Endothelial cell of umbilical vein (primary cell): ENCODE data around the gene DAB2IP. TPM values are rescaled to one million over a fixed set of nuclear protein-coding genes. Genes with fewer than 3 reads are reported as not detected.
A peak's percentile ranks its signal among the peaks of the same experiment; 100 is the strongest.

Experiments used
- BruUV-seq: library from RNA; stranded (reverse); fragments of 400-500 nt; replicated peaks from 2 replicates; lab custom pipeline; 2021; lab: Mats Ljungman, UMichigan
- CTCF ChIA-PET: fragments of 300-600, 350-600 bp; sonication (Branson Sonifier 250); formaldehyde crosslinking; loops from one replicate; lab custom pipeline; 2021; ENCODE audit warnings: antibody characterized with exemption, inconsistent platforms; lab: Charles Lee
- POLR2A ChIA-PET: fragments of 300-600, 350-600 bp; sonication (Branson Sonifier 250); formaldehyde crosslinking; loops from one replicate; lab custom pipeline; 2021; ENCODE audit warnings: antibody characterized with exemption, inconsistent platforms; lab: Charles Lee
- DNase-seq: peaks from one replicate; pipeline ENCODE4 v3.0.0-alpha.2; 2011; ENCODE audit warnings: low read depth, low spot score
- FAIRE-seq: peaks from 2 replicates; lab custom pipeline; 2011; peaks lifted over from hg19 to GRCh38; lab: Jason Lieb, UNC
- H2AFZ ChIP-seq: 2 replicates; pipeline ENCODE4 v1.6.0; 2012; ENCODE audit warnings: low read depth, low read length, control low read depth, inconsistent platforms
- H3K27ac ChIP-seq: 2 replicates; pipeline ENCODE4 v1.5.1; 2011; ENCODE audit warnings: low read depth, mild to moderate bottlenecking, control low read depth, low read length, moderate library complexity; ENCODE audit not compliant: insufficient read depth
- H3K27me3 ChIP-seq, 2 experiments: 2 replicates each; pipeline versions ENCODE4 v1.6.0 to v1.6.1; 2011; ENCODE audit warnings: low read length in 2 of 2, mixed read lengths in 1 of 2; ENCODE audit not compliant: control insufficient read depth in 2 of 2, insufficient read depth in 2 of 2
- H3K36me3 ChIP-seq, 2 experiments: 2 replicates in 1 of 2; 3 replicates in 1 of 2; pipeline ENCODE4 v1.5.1; 2011; ENCODE audit warnings: low read length in 2 of 2, mild to moderate bottlenecking in 1 of 2, moderate library complexity in 1 of 2; ENCODE audit not compliant: control insufficient read depth in 2 of 2, insufficient read depth in 2 of 2; ENCODE audit errors: extremely low read depth in 1 of 2
- H3K4me1 ChIP-seq: 3 replicates; pipeline ENCODE4 v1.5.1; 2011; ENCODE audit warnings: mild to moderate bottlenecking, low read length; ENCODE audit not compliant: control insufficient read depth, insufficient read depth; ENCODE audit errors: extremely low read depth
- H3K4me2 ChIP-seq: 2 replicates; pipeline ENCODE4 v1.6.1; 2011; ENCODE audit warnings: low read length, control low read depth, mixed read lengths; ENCODE audit not compliant: insufficient read depth
- H3K4me3 ChIP-seq, 3 experiments: fragments of 200-600 bp in 1 of 3; sonication (generic), shearing (Covaris generic) in 1 of 3; replicated peaks in 1 of 3; 2 replicates each; pipeline ENCODE4 v1.5.1; 2011 to 2016; ENCODE audit warnings: control low read depth in 3 of 3, low read length in 3 of 3, mild to moderate bottlenecking in 2 of 3, inconsistent platforms in 1 of 3, low read depth in 1 of 3, moderate library complexity in 1 of 3; ENCODE audit not compliant: insufficient read depth in 1 of 3
- H3K79me2 ChIP-seq: 2 replicates; pipeline ENCODE4 v1.6.0; 2012; ENCODE audit warnings: low read length, inconsistent platforms; ENCODE audit not compliant: control insufficient read depth, insufficient read depth
- H3K9ac ChIP-seq: replicated peaks from 2 replicates; pipeline ENCODE3; 2011; ENCODE audit warnings: low read length, control low read depth; ENCODE audit not compliant: insufficient read depth; ENCODE audit errors: extremely low read depth
- H3K9me1 ChIP-seq: replicated peaks from 3 replicates; pipeline ENCODE4 v1.6.0; 2011; ENCODE audit warnings: mild to moderate bottlenecking, low read length; ENCODE audit not compliant: control insufficient read depth, insufficient read depth; ENCODE audit errors: extremely low read depth
- H3K9me3 ChIP-seq: replicated peaks from 2 replicates; pipeline ENCODE4 v1.5.1; 2012; ENCODE audit warnings: low read length, inconsistent platforms; ENCODE audit not compliant: control insufficient read depth, insufficient read depth
- H4K20me1 ChIP-seq: replicated peaks from 2 replicates; pipeline ENCODE3; 2011; ENCODE audit warnings: mild to moderate bottlenecking, low read length; ENCODE audit not compliant: control insufficient read depth, insufficient read depth; ENCODE audit errors: extremely low read depth
- EZH2 ChIP-seq: IDR thresholded peaks from 2 replicates; pipeline ENCODE4 v1.6.1; 2012; ENCODE audit warnings: borderline replicate concordance, low read depth, mild to moderate bottlenecking, moderate library complexity, low read length, inconsistent platforms; ENCODE audit not compliant: severe bottlenecking
- GATA2 ChIP-seq: IDR thresholded peaks from 2 replicates; pipeline ENCODE4 v1.7.0; 2011; ENCODE audit warnings: low read depth, mild to moderate bottlenecking, moderate library complexity, mixed read lengths, low read length; ENCODE audit not compliant: insufficient read length, insufficient read depth
- JUN ChIP-seq: IDR thresholded peaks from 2 replicates; pipeline ENCODE4 v1.6.1; 2011; ENCODE audit warnings: borderline replicate concordance, low read depth; ENCODE audit not compliant: insufficient read length, insufficient read depth
- POLR2A ChIP-seq: IDR thresholded peaks from 2 replicates; pipeline ENCODE4 v1.6.1; 2012; ENCODE audit warnings: low read depth, mild to moderate bottlenecking, control low read depth, low read length
- POLR2AphosphoS5 ChIP-seq: IDR thresholded peaks from 2 replicates; pipeline ENCODE4 v1.6.1; 2012; ENCODE audit warnings: low read depth, mild to moderate bottlenecking, control low read depth, low read length, moderate library complexity; ENCODE audit not compliant: insufficient read depth
- dilution Hi-C: fragments of 300-500 bp; cut with MboI; formaldehyde crosslinking; loops from one replicate; pipeline ENCODE4 v1.15.0; 2019; ENCODE audit warnings: low sequenced_read_pairs; ENCODE audit not compliant: extremely low pct_ligation_motif_present
- intact Hi-C: fragments of 100-400 bp; cut with micrococcal nuclease; formaldehyde crosslinking; loops from one replicate; pipeline ENCODE4 v1.10.0; 2022
- polyA plus RNA-seq, 4 experiments: library from polyadenylated mRNA; depleted of rRNA in 3 of 4; stranded (reverse) in 3 of 4; unstranded in 1 of 4; fragments of >200 nt; gene quantifications; 2 replicates each; pipeline versions ENCODE4 v1.2.1 to v1.2.3, GENCODE V29; 2011 to 2012; ENCODE audit warnings: missing spikeins in 1 of 4
- total RNA-seq: library from RNA; stranded (reverse); gene quantifications from 2 replicates; pipeline ENCODE4 v1.2.3, GENCODE V29; 2021
- TF ChIP-seq, protein P1 (sequence below): IDR thresholded peaks from 2 replicates; pipeline ENCODE4 v1.6.1; 2011; ENCODE audit not compliant: insufficient read depth, insufficient read length

DAB2IP gene
- total and polyA plus RNA-seq, 2 donors (not counting 3 experiments of a cell fraction or from before 2014, with no cell fraction given) = 29.2 to 53.6 TPM

DNA sequence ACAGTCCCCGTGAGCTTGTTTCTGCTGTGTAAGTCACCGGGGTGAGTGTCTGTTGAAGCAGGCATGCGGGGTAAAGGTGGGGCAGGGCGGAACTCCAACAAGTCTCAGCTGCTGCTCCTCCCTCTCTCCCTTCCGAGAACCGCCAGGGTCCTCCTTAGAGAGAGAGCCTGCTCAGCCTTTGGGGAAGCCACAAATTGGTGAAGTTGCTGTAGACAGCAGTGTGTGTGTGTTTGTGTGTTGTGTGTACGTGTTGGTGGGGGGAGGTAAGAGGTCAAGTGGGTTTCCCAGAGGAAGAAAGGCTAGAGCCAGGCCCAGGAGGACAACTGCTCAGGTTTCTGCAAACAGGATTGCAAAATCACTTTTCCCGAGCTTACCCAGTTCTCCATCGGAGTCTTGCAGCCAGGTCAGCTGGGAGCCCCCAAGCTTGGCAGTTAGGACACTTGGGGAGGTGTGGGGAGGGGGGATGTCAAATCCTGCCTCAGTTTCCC is 38.9 kb upstream of the DAB2IP start:
- Histone ChIP-seq H3K4me3 (no peak overlapping the region), H2AFZ (no peak overlapping the region), H3K79me2 (no peaks in the 10 kb centered on the region), H3K27ac (no peak overlapping the region), H3K4me1 (peaks cover 8% of the 10 kb centered on the region), H3K9me3 (no peaks in the 10 kb centered on the region), H3K27me3 (peaks cover 0 to 9% of the 10 kb centered on the region in 2 experiments), H3K9ac (no peak overlapping the region), H3K36me3 (no peaks in the 10 kb centered on the region), H4K20me1 (no peaks in the 10 kb centered on the region), H3K9me1 (no peaks in the 10 kb centered on the region), H3K4me2 (no peak overlapping the region)
- ChIA-PET POLR2A (no interaction called here), CTCF (interaction anchor here (0.9 to 1.3 kb wide), 3 partner anchors 8 to 75 kb away, joined by 3 to 5 read pairs (median 3); no protein-coding TSS in a partner anchor)
- no TSS peak for BruUV-seq
- DNase-seq (no peak), FAIRE-seq (no peak)
- intact Hi-C loops (loop anchor here (5.0 kb wide), 1 partner anchor 45 kb away; no protein-coding TSS in a partner anchor), dilution Hi-C loops (no loop called here)
- TF ChIP-seq POLR2AphosphoS5 (no peak), JUN (no peak)

DNA sequence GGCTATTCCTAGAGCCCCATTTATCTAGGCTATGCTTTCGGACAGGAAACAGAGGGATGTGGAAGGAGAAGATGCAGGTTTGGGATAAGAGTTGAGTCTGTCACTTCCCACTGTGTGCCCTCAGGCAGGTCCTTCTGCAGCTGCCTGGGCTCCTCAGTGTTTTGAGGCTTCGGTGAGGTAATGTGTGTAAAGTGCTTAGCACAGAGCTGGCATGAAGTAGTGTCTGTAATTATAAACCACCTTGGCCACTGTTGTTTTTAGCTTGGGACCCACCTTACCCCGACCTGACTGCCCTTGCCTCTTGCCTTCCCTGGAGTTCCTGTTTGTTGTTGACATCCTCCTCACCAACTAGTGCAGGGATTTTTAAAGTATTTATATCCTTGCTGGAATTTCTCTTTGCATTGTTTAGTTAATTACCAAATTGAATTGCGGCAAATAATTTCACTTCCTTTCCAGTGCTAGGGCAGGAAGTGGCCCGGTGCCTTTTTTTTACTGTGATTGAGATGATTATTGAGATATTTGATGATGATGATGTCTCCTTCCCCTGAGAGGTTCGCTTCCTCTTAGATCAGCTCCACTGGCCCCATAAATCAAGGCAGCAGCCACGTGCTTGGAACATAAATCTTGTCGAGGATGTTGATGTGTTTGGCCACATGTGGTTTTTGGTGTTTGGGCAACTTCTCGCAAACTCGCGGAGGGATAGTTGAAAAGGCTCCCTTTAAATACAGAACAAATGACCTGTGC is 38.3 kb upstream of the DAB2IP start:
- peaks cover 8% of the 10 kb centered on the region for H3K4me1 ChIP-seq
- ChIA-PET CTCF (interaction anchor here (0.6 to 1.3 kb wide), 3 partner anchors 46 to 74 kb away, joined by 3 read pairs; no protein-coding TSS in a partner anchor), POLR2A (interaction anchor here (0.5 kb wide), 1 partner anchor 1204 kb away, joined by 8 read pairs; no protein-coding TSS in a partner anchor)
- no peak overlapping the region for H3K9ac ChIP-seq
- H3K36me3 ChIP-seq = no peaks in the 10 kb centered on the region
- no peaks in the 10 kb centered on the region for H4K20me1 ChIP-seq
- DNase-seq (peak; percentile 21), FAIRE-seq (peak; percentile 43)
- TF ChIP-seq EZH2 (no peak), GATA2 (peak; percentile 20), POLR2A (no peak), JUN (no peak)
- TF ChIP-seq, protein P1, sequence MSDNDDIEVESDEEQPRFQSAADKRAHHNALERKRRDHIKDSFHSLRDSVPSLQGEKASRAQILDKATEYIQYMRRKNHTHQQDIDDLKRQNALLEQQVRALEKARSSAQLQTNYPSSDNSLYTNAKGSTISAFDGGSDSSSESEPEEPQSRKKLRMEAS = peak; percentile 54
- no peaks in the 10 kb centered on the region for H3K9me3 ChIP-seq
- peaks cover 0 to 6% of the 10 kb centered on the region in 2 experiments for H3K27me3 ChIP-seq
- BruUV-seq = no TSS peak
- H2AFZ ChIP-seq = no peak overlapping the region
- no peaks in the 10 kb centered on the region for H3K79me2 ChIP-seq
- H3K4me3 ChIP-seq = no peak overlapping the region
- H3K9me1 ChIP-seq = no peaks in the 10 kb centered on the region
- intact Hi-C loops = loop anchor here (5.0 kb wide), 1 partner anchor 46 kb away; no protein-coding TSS in a partner anchor
- H3K27ac ChIP-seq = no peak overlapping the region
- dilution Hi-C loops = no loop called here
- H3K4me2 ChIP-seq = no peak overlapping the region
